ENCODE measurements around the gene ANKRD6.

- TF ChIP-seq CTCF (IDR thresholded peaks at IDR 0.05) (no peak), POLR2AphosphoS5 (IDR thresholded peaks at IDR 0.05) (no peak), POLR2A (IDR thresholded peaks at IDR 0.05) (no peak)
These were observed 186.6 kb downstream of the ANKRD6 start for GRCh38 chr6:89619567-89619966.
